ENCODE measurements around the gene TLE4.
A peak's percentile ranks its signal among the peaks of the same experiment; 100 is the strongest.

TLE4 gene

DNA sequence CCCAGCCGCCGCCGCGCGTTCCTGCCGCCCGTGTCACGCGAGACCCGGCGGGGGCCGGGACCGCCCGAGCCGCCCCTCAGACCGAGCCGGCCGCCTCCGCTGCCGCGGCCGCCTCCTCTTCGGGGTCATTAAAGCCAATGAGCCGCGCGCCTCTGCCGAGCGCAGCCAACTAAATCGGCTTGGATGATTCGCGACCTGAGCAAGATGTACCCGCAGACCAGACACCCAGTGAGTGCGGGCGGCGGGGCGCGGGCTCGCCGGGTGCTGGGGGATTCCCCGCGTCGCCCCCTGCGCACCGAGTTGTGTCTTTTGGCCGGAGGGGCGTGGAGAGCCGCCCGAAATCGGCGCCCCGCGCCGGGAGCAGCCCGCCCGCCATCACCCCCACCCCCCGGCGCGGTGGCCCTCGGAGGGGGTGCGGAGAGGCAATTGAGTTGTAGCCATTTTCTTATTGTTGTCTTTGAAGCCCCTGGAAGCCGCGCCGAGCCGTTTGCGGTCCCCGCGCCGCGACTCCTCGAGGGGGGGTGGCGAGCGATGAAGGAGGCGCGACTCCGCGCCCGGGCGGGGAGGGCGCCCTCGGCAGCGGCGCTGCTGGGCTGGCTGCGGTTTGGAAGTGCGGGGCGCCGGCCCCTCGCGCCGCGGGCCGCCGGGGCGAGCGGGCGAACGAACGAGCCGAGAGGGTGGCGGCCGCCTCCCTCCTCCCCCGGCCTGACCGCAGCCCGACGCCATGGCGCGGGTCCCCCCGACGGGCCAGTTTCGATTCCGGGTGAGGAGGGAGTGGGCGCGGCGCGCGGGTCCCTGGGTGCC is 1.0 kb downstream of the TLE4 start:
- DNase-seq: peak; percentile 89

DNA sequence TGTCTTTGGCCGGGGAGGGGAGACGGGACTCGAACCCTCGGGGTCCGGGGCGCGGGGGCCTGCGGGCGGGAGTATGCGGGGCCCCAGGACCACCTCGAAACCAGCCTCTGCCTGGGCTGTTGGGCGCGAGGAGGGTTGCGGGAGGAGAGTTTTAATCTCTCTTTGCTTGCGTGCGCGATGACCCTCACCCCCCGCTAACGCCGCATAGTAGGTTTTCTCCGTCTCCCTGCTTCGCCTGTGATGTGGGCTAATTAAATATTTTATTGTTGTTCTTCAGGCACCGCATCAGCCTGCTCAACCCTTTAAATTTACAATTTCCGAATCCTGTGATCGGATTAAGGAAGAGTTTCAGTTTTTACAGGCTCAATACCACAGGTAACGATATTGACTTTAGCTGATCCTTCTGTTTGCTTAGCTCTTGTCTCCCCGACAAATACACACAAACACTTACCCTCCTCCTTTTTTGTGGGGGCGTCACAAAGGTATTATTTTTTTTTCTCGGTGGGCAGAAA is 1.7 kb downstream of the TLE4 start:
- no peak for DNase-seq

DNA sequence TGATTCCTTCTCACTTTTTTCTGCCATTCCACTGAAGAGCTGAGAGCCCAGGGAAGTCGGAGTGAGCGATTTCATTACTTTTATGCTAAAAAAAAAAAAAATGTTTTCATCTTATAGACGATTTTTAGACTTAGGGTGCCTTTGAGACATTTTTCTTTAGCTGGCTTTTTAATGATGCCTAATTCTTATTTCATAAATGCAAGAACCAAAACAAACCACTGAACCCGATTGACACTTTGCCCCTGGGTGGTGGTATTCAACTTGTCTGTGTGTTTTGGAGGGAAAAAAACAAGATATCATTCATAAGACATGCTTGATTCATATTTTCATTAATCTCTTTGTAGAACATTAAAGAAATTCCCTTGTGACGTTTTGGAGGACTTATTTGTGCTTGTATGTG is 2.4 kb downstream of the TLE4 start:
- no peak for DNase-seq

DNA sequence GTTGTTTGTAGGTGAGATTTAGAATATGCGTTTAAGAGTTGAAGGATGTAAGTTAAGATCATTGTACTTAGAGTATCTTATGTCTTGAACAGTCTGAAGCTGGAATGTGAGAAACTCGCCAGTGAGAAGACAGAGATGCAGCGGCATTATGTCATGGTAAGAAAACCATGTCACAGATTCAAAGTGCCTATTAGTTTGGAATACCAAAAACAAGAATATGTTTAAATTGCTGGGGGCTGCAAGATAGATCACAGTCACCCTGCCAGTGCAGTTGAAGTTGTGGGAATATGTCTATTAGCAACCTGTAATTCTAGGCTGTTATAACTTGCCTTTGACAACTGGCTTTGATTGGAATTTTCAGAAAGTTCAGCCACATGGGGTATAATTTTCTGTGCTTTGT is 3.0 kb downstream of the TLE4 start:
- DNase-seq: no peak

DNA sequence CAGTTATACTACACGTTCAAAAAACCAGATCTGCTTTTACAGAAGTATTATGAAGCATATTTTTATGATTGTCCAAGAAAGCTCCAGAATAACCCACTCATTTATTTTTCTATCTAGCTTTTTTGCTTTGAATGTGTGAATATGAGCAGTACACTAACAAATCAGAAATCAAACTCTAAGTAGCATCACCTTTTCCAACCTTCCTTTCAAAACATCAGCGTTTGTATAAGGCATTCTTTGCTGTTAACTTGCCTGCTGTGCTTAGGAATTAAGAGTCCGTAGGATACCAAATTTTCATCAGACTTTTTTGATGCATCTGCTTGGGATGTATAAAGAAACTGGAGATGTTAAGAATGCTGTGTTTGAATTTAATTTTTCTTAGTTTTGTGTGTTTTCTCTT is 3.8 kb downstream of the TLE4 start:
- DNase-seq: no peak

DNA sequence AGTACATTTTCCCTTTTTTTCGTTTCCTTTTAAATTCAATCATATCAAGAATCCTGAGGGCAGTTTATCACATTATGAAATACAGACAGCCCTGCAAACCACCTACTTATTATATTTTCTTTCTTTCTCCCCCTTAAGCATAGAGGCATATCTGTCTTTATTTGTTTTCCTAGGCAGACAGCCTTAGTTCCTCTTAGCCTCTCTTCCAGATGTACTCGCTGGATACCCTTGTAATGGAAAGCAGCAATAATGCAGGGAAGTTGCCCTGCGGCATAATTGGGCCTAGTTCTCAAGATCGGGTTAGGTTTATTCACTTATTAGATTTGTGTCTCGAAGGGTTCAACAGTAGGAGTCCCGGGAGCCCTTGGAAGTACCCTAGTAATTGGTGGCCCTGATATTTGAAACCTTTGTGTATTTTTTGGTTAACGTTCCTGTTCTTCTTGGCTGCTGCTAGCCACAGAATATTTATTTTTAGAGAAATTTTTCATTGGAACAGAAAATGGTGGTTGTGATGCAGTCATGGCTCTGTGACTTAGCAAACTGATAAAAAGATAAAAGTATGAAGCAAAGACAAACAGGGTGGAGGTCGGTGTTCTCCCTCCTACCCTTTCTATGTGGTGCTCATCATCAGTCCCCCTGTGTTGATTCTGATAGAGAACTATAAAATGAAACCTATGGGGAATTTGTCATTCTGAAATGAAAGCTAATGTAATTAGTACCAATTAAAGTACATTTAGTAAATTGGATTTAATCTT is 6.4 kb downstream of the TLE4 start:
- no peak for DNase-seq

DNA sequence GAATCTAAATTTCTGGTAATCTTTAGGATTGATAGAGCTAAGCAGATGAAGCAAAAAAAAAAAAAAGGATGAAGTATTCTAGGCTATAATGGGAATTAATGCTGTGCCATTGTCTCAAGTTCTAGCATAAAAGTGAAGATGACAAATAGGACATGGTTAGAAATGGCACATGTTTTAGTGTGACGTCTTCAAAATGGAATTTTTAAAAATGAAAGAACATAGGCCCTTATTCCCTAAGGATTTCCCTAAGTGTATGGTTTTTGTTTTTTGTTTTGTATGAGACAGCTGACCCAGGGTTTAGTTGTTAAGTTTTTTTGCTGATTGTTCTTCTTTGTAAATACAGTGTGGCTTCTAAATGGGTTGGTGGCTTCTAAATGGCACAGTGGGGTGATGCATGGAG is 7.1 kb downstream of the TLE4 start:
- DNase-seq: no peak

DNA sequence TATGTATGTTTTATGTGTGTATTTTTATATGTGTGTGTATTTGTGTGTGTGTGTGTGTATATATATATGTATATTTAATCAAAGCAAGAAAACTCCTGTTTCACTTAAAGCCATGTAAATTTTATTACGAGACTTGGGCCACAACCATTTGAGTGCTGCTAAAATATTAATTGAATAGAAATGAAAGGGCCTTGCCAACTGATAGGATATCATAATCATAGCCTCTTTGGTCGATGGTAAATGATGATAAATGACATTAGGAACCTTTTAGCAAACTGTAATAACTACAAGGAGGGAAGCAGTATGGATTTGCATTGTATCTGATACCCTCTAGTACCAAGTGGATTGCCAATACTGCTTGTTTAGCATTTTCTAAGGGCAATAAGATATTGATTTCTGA is 7.9 kb downstream of the TLE4 start:
- DNase-seq: no peak

DNA sequence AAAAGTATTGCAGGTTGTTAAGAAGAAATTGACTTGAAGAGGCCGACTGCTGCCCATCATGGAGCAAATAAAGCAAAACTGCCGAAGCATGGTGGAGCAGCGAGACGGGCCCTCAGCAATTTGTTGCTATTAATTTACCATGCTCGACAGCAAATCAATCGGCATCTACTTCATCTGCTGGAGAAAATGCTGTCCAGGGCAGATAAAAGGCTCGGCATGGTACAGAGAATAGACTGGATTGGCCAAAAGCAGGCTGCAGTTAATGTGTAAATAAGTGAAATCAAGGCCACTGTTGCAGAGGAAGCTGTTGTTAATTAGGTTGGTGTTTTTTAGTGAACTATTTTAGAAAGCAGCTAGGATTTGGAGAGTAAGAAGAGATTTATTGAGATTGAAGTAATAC is 8.3 kb downstream of the TLE4 start:
- no peak for DNase-seq

DNA sequence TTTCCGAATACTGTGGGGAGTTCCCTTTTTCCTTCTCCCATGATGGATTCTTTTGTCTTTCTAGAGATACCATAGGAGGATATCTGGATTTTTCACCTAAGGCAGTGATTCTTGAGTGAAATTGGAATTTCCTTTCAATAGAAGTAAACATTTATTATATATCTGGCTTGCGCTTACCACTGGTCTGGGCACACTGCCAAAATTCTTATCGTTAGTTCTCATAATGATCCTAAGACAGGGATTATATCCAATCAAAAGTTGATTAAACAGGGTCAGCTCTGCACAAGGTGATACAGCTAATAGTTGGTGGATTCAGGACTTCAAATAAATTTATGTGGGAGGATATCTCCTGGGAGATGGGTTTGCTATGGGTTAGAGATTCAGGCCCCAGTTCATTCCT is 9.6 kb downstream of the TLE4 start:
- no peak for DNase-seq

DNA sequence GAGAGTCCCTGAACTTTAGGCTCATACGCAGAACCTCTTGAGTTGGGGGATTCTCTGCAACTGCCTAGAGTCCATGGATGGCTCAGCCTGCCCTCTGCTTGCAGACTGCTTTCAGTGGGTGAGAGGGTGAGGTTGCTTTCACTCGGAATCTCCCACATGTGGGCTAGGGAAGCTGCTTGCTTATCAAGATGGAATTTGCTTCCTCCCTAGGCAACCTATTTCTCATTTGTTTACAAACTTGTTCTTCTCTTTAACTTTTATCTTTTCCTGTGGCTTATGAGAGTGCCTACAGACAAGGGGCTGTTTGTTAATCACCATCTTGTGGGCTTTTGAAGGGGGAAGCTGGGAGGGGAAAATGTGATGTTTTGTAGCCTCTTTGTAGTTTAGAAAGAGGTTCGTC is 10.0 kb downstream of the TLE4 start:
- peak; percentile 74 for DNase-seq

DNA sequence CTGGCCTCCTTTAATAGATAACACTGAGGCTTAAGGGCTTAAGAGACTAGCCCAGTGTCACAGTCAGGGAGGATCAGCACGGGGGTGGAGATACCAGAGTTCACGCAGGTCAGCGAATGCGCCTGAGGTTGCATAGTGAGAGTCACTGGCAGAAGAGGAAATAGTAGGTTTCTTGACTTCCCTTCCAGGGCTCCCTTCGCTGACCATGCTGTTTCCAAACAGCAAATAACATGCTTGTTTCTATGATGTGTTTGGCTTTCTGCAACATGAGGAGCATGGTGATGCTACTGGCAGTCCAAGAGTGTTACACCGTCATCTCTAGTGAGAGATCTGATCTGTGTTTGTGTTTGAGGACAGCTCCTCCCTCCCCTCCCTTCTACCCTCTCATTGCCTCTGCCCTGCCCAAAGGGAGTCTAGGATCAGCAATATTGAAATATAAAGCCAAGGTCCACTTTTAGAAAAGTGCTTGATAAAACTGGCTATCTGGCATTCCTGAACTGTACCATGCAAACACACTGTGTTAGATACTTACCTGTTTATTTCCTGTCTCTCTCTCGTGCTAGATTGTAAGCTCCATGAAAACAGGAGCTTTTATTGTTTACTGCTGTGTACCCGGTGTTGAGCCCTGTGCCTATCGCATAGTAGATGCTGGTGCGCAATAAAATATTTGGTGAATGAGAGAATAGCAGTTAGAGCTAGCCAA is 12.3 kb downstream of the TLE4 start:
- peak; percentile 69 for DNase-seq

DNA sequence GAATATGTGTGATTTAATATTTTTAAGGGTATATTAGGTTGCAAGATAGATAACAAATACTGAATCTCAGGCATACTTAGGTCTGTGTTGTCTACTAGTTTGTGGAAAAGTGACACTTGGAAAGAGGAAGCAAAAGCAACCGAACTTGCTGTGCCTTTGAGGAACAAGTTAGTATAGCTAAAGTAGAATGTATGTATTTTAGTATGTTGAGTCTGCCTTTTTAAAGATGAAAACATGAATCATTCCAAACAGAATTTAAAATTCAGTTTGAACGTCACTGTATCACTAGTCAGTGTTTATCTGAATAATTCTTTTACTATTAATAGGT is 12.9 kb downstream of the TLE4 start:
- DNase-seq: no peak

DNA sequence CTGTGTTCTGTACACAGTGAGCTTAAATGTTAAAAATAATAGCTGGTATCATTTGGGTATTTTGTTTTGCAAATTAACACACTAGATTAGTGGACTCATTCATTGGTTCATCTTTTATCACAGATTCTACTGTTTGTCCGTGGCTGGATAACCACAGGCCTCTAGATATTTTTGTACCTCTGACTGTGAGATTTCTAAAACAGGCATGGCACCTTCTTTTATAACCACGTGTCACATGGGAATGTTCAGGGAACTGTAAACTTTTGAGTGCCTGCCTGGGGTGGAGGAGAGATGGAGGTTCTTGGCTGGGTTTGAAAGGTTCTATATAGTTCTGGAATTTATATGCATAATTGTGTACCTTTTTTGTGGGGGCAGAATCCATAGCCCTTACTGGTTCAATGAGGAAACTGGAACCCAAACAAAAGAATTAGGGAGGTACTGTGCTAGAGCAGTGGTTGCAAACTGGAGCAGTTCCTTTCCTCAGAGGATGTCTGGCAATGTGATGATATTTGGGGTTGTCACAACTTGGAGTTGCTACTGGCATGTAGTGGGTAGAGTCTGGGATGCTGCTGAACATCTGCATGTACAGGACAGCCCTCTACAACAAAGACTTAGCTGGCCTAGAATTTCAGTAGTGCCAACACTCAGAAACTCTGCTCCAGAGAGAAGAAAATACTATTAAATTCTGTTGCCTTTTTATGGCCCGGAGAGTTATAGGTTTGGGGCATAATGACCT is 16.9 kb downstream of the TLE4 start:
- no peak for DNase-seq

DNA sequence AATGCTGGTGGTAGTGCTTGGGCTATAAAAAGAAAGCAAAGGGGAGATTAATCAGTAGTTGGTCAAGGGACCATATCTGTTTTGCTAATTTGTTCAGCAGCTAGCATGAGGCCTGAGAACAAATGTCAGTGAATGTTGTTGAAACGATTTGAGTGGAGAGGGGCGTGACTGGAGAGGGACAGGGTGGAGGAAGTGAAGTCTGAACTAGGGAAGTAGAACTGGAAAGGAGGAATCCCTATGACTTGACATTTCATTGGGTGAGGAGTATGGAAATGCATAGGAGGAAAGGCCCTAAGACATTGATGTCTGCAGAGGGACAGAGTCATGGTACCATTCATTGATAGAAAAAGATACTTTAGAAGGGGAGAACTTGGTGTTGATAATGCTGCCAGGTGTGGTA is 19.7 kb downstream of the TLE4 start:
- DNase-seq: no peak

DNA sequence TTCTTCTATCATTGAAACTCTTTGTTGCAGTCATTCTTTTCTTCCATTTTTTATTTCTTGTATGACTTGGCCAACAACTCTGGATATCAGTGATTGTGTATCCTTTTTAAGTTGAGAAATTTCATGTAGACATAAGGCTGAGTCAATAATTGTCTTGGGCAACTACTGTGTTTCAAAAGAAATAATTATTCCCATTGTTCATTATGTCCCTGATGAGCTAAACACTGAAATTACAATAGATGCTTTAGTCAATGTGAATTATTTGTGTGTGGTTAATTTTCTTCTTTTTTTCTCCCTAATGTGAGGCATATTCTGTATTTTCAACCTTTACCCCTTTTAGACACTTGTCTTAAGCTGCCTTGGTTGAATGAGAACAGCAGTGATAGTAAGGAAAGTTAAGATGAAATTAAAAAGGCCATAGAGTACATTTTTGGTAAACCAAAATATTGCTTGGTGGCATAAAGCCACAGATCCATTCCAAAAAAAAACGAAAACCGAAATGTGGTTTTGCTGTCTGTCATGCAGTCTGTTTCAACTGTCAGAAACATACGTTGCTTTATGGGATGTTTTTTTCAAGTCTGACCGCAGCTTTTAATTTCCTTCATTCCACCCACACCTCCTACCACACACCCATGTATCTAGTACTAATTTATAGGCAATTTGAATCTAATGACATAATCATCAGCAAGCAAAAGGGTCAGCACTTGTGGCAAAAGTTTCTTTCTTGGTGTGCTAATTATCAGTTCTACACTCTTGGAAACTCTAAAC is 21.1 kb downstream of the TLE4 start:
- no peak for DNase-seq

DNA sequence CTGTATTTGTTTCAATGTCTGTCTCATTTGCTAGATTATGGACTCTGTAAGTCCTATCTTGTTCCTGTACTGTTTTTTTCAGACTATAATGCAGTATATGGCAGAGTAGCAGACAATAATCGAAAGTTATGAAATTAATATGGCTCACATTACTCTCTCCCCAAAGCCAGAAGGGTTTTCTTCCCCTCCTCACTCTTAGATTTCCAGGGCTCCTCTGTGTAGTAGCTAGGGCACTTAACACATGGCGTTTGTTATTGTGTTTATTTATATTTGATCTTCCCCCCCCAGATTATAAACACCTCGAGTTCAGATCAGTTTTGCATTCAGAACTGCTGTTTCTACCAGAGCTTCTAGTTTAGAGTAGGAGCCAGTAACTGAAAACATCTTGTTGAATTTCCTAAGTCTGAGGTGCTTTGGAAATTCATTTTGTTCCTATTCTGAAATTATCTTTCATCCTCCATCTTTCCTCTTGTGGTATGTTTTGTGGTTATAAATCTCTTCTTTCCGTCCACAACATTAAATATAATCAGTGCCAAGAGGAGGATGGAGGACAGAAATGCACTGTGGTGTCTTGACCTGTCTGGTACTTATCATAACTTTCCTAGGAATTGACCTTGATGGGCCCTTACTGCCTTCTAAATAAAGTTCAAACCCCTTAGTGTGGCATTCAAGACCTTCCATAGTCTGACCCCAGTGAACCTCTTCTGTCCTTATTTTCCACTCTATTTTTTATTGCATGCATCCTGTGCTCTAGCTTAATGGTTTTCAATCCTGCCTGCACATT is 27.0 kb downstream of the TLE4 start:
- no peak for DNase-seq

DNA sequence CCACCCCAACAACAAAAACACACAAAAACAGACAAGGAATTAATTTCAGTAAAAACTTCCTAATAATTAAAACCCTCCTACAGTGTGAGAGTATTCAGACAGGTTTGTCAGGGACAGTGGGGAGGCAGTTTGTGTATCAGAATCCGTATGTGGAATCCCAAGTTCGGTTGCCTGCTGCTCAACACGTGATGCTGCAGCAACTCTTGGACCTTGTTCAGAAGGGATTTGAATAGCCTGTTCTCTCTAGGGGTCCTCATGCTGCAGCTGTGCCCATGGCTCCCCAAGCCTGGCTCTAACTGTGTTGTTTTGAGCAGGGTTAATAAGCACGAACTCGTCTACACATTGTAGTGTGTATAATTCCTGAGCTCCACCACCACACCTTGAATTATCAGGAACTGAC is 28.7 kb downstream of the TLE4 start:
- no peak for DNase-seq

DNA sequence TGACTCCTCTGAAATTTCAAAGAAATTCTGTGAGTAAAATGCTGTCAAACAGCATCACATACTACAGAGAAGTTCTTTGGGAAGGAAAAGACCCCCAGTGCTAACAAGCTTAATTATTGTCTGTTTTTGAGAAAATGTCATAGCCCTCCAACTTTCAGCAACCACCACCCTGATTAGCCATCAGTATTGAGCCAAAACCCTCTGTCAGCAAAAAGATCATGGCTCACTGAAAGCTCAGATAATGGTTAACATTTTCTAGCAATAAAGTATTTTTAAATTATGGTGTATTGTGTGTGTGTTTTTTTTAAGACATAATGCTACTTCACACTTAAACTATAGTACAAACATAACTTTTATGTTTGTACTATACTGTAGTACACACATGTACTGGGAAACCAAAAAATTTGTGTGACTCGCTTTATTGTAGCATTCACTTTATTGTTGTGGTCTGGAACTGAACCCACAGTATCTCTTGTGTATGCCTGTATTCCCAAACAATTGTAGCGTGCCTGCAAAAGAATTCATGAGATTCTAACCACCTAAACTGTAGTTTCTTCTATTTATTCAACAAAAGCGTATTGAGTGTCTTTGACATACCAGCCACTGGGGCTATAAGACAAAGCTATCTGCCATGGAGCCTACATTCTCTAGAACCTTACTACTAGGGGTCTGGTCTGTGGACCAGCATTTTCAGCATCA is 31.6 kb downstream of the TLE4 start:
- no peak for DNase-seq

DNA sequence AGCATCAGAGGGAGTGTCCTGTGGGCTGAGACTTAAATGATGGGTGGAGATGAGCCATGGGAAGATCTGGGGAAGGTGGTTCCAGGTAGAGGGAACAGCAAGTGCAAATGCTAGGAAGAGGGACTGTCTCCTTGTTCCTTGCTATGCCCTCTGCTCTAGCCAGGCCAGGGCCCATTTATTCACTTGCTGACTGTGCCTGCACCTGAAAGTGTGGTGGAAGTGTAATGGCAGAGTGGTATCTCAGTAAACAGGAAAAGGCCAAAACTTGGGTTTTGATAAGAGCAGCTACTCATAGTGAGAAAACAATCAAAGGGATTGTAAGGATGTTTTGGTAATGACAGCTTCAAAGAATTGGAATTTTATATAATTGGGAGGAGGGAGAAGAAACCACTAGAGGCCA is 32.4 kb downstream of the TLE4 start:
- DNase-seq: no peak
